Activated CD4-positive, alpha-beta T cell treated with anti-CD3 and anti-CD28 coated beads, Interleukin-2, amount 50 U/mL, for 1 hour (primary cell): ENCODE results near the gene CLSTN3.
"Not testable (repeated sequence)": the region's sequence is repeated elsewhere in the genome, so short reads cannot be mapped to it uniquely, and the experiment has no call there.

Experiments used
- DNase-seq: peaks from one replicate; pipeline ENCODE4 v3.0.0-alpha.2; 2020

Gene CLSTN3

DNA sequence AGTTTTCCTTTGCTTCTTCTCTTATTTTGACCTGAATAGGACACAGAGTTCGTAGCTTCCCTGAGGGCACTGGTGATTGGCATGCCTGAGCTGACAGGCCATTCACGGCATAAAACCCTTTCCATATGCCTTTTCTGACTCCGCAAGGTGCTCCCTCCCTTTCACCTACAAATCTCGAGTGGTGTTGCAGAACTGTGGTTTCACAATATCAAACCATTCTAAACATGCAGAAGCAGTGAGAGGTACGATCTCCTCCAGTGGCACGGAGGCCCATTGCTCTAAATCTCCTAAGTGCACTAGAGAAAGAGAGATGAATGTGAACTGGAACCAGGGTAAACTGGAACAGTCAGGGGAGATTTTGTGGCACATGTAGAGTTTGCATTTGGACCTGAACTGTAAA is 23.9 kb downstream of the CLSTN3 start:
- DNase-seq = no peak

DNA sequence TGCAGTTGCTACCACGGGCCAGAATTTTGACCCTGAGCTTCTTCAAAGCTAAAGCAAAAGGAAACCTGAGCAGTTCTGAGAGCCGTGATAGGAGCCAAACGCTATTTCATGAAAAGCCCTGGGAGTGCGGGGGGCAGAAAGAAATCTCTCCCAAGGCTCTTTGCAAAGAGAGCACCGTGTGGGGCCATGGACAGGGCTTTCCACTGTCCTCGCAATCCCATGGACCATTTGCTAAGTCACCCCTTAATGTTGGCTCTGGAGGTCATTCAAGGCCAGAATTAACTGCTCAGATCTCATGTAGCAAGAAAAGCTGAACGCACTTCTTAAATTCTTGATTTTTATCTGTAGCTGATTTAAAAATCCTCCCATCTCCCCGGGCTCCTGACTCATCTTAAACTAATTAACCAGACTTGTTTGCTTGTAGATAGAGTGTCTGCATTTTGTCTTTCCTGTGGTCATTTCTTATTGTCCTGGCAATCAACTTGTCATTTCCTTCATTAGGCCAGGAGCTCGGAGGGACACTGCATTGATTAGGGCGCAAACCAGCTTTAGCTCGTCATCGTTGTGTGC is 24.8 kb downstream of the CLSTN3 start:
- DNase-seq = no peak

- DNase-seq = no peak
Measured at GRCh38 chr12:7155471-7156034, 25.4 kb downstream of the CLSTN3 start.

DNA sequence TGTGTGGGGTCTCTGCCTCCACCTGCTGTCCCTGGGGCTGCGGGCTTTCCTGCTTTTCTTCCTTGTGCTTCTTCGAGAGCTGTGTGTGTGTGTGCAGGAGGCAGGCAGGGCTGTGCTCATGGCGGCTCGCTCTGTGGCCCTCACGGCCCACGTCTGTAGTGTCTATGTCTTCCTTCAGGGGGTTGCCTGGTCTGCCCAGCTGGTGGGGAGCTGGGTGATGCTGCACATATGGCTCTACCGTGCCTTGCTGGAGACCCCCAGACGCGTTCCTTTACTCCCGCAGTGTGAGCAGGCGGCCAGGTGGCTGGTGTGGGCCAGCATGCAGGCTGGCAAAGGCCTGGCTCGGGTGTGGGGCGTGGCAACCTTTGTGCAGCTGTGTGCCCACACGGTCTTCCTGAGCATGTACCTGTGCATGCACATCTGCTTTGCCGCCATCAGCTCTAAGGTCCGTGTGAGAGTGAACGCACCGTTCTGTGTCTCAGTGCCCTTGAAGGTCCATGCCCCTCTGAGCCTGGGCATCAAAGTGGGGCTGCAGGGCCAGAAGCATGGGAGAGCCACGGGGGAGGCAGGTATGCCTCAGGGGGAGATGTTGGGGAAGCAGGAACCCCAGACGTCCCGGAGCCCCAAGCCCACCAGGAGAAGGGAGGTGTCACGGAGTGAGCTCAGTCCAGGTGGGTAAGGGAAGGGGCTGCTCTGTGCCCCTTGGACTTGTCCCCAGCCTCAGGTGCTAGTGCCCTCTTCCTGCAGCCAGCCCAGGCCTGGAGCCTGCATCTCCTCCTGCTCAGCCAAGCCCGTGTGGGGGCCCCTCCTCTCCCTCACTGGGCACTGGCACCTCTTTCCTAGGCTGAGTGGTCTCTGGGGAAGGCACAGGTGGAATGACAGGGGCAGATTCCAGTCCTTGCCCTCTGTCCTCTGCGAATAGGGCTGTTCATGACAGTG is 26.4 kb downstream of the CLSTN3 start:
- DNase-seq = no peak

DNA sequence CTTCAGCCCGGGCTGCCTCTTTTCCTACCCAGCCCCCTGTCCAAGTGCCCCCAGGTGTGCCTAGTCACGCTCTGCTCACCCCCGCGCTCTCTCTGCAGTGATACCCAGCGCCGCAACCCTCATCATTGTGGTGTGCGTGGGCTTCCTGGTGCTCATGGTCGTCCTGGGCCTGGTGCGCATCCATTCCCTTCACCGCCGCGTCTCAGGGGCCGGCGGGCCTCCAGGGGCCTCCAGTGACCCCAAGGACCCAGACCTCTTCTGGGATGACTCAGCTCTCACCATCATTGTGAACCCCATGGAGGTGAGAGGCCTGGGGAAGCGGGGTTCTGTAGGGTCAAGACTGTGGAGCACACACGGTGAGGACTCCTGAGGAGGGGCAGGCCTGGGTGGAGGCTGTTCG is 27.2 kb downstream of the CLSTN3 start:
- DNase-seq = no peak

DNA sequence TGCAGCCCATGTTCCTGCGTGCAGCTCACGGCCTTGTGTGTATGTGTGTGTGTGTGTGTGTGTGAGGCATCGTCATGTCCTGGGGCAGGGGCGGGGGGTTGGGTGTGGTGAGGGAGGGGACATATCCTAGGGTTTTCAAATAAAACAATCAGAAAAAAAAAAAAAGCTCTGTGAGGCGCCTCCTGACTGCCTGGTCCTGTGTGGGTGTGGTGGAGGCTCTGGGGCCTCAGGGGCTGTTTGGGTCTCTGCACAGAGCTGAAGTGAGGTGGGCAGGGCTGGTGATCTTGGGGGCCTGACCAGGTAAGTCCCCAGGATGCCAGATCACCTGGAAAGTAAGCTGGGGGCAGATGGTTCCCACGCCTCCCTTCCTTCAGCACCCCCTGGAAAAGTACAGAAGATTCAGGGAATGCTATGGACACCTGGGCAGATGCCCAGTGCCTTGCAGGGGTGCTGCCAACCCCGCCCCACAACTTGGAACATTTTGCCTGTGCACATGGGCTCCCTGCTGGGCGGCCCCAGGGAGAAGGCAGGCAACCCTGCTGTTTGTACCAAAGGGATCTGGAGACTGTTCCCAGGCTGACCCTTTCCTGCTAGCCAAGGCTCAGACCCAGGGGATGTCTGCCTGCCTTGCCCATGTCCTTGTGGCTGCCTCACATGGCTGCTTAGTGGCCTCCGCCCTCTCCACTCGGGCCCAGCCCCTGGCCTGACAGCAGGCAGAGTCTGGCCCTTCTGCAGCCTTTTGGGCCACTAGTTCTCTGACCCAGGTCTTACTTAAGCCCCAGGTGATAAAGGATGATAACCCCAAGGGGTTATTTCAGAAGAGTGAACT is 28.8 kb downstream of the CLSTN3 start:
- no peak for DNase-seq

DNA sequence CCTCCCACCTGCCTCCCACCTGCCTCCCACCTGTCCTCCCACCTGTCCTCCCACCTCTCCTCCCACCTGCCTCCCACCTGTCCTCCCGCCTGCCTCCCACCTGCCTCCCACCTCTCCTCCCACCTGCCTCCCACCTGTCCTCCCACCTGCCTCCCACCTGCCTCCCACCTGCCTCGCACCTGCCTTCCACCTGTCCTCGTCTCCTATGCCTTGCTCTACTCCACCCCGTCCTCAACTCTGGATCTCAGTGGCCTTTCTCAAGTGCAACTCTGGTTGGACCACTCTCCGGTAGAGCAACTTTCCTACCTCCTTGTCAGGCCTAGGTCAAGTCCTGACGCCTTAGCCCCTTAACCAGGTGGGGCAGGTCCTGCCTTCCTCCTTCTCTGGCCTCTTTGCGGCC is 30.0 kb downstream of the CLSTN3 start:
- DNase-seq = no peak

- DNase-seq = no peak
Measured at GRCh38 chr12:7161327-7161726, 31.2 kb downstream of the CLSTN3 start.

GRCh38 chr12:7161811-7162210 is 31.6 kb downstream of the CLSTN3 start:
- no peak for DNase-seq

GRCh38 chr12:7162691-7163114 is 32.5 kb downstream of the CLSTN3 start:
- peak; percentile 5 for DNase-seq

DNA sequence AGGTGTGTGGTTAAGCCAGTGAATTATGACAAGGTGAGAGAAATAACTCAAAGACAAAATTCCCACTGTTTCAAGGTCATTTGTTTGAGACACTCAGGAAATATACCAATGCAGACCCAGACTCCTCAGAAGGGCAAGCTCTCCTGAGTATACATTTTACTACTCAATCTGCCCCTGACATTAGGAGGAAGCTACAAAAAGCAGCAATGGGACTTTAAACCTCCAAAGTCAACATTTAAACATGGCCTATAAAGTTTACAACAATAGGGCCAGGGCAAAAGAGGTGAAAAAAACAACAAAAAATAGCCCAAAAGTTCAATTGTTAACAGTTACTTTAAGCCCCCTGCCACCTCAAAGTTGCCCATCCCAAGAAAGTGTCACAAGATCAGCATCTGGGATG is 39.8 kb downstream of the CLSTN3 start:
- DNase-seq = no peak

GRCh38 chr12:7171854-7172253 is 41.7 kb downstream of the CLSTN3 start:
- DNase-seq = no peak

DNA sequence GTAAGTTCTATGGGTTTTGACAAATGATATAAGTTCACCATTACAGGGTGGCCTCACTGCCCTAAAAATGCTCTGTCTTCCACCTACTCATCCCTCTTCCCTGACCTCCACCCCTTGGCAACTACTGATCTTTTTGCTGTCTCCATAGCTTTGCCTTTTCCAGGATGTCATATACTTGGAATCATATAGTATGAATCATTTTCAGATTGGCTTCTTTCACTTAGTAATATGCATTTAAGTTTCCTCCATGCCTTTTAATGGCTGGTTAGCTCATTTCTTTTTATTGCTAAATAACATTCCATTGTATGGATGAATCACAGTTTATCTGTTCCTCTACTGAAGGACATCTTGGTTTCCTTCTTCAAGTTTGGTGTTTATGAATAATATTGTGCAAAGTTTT is 45.3 kb downstream of the CLSTN3 start:
- no peak for DNase-seq

DNA sequence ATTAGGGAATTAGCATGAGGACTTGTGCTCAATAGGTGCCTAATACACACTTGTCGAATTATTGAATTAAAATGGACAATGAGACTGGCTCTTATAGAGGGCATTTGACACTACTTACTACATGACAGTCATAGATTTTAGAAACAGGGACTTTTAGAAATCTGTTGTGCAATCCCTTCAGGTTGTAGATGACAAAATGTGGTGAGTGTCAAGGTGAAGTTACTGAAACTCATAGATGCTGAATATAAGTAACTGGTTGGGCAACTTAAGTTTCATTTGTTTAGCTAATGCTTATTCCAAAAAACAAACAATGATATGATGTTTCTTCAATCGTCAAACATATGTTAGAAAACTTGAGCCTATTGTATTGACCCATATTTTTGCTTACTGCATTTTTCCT is 46.4 kb downstream of the CLSTN3 start:
- no peak for DNase-seq

DNA sequence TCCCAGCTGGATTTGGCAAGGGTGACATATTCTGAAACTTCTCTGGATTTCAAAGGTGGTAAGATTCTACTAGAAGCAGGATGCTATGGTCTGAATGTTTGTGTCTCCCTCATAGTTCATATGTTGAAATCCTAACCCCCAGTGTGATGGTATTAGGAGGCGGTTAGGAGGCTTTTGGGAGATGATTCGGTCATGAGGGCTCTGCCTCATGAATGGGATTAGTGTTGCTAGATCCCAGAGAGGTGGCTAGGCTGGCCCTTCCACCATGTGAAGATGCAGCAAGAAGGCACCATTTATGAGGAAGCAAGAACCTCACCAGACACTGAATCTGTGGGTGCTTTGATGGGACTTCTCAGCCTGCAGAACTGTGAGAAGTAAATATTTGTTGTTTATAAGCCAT is 48.3 kb downstream of the CLSTN3 start:
- no peak for DNase-seq

GRCh38 chr12:7180685-7181084 is 50.5 kb downstream of the CLSTN3 start:
- no peak for DNase-seq

- not testable (repeated sequence) for DNase-seq
Measured at GRCh38 chr12:7186058-7186457, 55.9 kb downstream of the CLSTN3 start.

DNA sequence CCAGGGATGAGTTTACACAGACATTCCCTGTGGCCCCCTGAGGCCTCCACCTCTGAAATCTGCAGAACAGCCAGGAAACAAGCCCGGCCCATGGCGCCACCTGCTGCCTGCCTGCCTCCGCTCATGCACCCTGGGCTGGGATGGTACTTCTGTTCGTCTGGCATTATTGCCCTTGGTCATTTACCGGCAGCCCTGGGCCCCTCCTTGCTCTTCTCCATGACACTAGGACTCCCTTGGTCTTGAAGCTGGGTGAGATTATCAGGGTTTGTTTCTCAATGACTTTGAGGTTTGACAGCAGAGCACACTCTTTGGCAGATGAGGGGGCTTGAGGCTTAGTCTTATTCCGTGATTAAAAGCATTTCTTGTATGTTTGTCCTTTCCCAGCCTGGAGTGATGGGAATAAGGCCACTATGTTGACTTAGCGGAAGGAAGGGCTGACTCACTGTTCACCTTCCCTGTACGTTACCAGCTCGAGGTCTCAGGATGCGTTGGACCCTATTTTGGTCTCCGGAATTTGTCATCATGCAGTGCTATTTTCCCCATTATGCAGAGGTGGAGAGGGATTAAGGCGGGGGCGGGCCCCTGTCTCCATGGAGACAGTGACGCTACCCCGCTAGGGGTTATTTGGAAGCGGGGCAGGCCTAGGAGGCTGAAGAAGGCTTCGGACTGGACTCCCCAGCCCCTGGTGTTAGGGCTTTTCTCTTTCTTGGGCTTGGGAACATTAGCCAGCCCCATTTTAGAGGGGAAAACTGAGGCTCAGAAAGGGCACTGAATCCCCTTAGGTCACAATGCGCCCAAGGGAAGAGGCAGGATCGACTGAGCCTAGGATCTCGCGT is 58.6 kb downstream of the CLSTN3 start:
- DNase-seq = peak; percentile 61

DNA sequence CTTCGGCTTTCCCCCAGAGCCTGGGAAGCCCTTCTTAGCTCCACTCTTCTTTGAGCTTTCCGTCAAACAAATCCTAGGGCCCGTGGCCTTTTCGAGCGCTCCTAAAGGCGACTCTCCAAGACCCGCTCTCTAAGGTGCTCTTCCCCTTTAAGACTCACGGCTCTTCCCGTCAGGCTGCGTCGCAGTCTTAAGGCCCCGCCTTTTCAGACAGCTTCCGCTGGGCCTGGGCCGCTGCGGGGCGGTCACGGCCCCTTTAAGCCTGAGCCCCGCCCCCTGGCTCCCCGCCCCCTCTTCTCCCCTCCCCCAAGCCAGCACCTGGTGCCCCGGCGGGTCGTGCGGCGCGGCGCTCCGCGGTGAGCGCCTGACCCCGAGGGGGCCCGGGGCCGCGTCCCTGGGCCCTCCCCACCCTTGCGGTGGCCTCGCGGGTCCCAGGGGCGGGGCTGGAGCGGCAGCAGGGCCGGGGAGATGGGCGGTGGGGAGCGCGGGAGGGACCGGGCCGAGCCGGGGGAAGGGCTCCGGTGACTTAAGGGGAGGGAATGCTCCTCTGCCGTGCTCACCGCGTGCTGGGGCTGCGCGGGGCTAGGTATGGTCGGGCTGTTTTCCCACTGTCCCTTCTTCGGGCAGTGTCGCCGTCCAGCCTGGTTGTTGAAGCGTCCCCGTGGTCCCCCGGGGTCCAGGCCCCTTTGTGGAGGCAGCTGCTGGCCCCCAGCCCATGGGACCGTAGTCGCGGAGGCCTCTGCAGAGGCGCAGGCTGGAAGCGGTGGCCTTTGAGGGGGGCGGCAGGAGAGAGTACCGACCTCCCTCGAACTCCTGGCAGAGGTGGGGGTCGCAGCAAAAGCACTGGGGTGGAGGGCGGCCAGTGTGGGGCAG is 59.5 kb downstream of the CLSTN3 start, which contains the start of gene PEX5:
Gene PEX5 (plus strand): TSS at position 289 of the 870 bp plus-strand sequence. CDS start 692 bp downstream, outside the sequence.
- DNase-seq = peak; percentile 76

- peak; percentile 1 for DNase-seq
Measured at GRCh38 chr12:7190268-7191055, 60.3 kb downstream of the CLSTN3 start.
